GM21423 (cell line): ENCODE measurements around the gene ATP2C1.

Experiments
- ATAC-seq: cut with Tn5 transposase; IDR thresholded peaks from one replicate; pipeline ENCODE4 v1.9.1; 2021; ENCODE audit warnings: mild to moderate bottlenecking, moderate library complexity; ENCODE audit not compliant: unreplicated experiment

The ATP2C1 gene

GRCh38 chr3:130895690-130896488 lies 2.0 kb downstream of the ATP2C1 start:
- ATAC-seq, result no peak

- no peak for ATAC-seq
These were observed 3.4 kb downstream of the ATP2C1 start for GRCh38 chr3:130897316-130897715.

- ATAC-seq, result peak; percentile 56
These were observed 7.1 kb downstream of the ATP2C1 start for GRCh38 chr3:130900959-130901358.

- ATAC-seq, result no peak
These were observed 7.8 kb downstream of the ATP2C1 start for GRCh38 chr3:130901463-130902204.

GRCh38 chr3:130903412-130903908 lies 9.6 kb downstream of the ATP2C1 start:
- ATAC-seq, result no peak

GRCh38 chr3:130904491-130904890 lies 10.6 kb downstream of the ATP2C1 start:
- ATAC-seq, result no peak

- ATAC-seq, result peak; percentile 26
These were observed 11.7 kb downstream of the ATP2C1 start for GRCh38 chr3:130905551-130905950.

GRCh38 chr3:130906374-130906995 lies 12.6 kb downstream of the ATP2C1 start:
- no peak for ATAC-seq

- no peak for ATAC-seq
These were observed 13.6 kb downstream of the ATP2C1 start for GRCh38 chr3:130907500-130907899.

GRCh38 chr3:130907966-130908365 lies 14.1 kb downstream of the ATP2C1 start:
- ATAC-seq, result no peak

GRCh38 chr3:130915567-130916292 lies 21.8 kb downstream of the ATP2C1 start:
- no peak for ATAC-seq

GRCh38 chr3:130916507-130917167 lies 22.8 kb downstream of the ATP2C1 start:
- peak; percentile 78 for ATAC-seq

- ATAC-seq, result no peak
These were observed 24.4 kb downstream of the ATP2C1 start for GRCh38 chr3:130918328-130918727.

GRCh38 chr3:130925628-130926027 lies 31.7 kb downstream of the ATP2C1 start:
- ATAC-seq, result peak; percentile 67

GRCh38 chr3:130926504-130926903 lies 32.6 kb downstream of the ATP2C1 start:
- ATAC-seq, result no peak

- ATAC-seq, result no peak
These were observed 35.9 kb downstream of the ATP2C1 start for GRCh38 chr3:130929804-130930203.

- ATAC-seq, result no peak
These were observed 39.1 kb downstream of the ATP2C1 start for GRCh38 chr3:130932979-130933378.

GRCh38 chr3:130933801-130934345 lies 40.0 kb downstream of the ATP2C1 start:
- no peak for ATAC-seq

GRCh38 chr3:130934442-130935089 lies 40.7 kb downstream of the ATP2C1 start:
- no peak for ATAC-seq
